HepG2 (cell line): ENCODE data around the gene POMT1. TPM values are rescaled to one million over a fixed set of nuclear protein-coding genes. Genes with fewer than 3 reads are reported as not detected.
A peak's percentile ranks its signal among the peaks of the same experiment; 100 is the strongest.

Source experiments
- ATAC-seq: fragments of 200-7000 bp; cut with Tn5 transposase; 3 replicates; pipeline ENCODE4 v1.9.1; 2020; ENCODE audit warnings: mild to moderate bottlenecking, moderate library complexity
- BruUV-seq: library from RNA; stranded (reverse); fragments of 400-500 nt; replicated peaks from 2 replicates; lab custom pipeline; 2021; lab: Mats Ljungman, UMichigan
- CTCF ChIA-PET: fragments of 300-600 bp; formaldehyde crosslinking; extraction: SDS; loops from one replicate; lab custom pipeline; 2021; ENCODE audit warnings: low total read pairs, inconsistent platforms, low intra/inter-chr PET ratio; lab: Yijun Ruan, JAX
- POLR2A ChIA-PET: fragments of 350-600 bp; sonication (Branson Sonifier 250); formaldehyde crosslinking; loops from one replicate; lab custom pipeline; 2020; ENCODE audit warnings: antibody characterized with exemption, inconsistent platforms; lab: Yijun Ruan, JAX
- DNase-seq: peaks from one replicate; pipeline ENCODE4 v3.0.0-alpha.2; 2015; ENCODE audit warnings: low spot score
- FAIRE-seq: peaks from 3 replicates; lab custom pipeline; 2011; peaks lifted over from hg19 to GRCh38; lab: Jason Lieb, UNC
- H2AFZ ChIP-seq: one replicate; pipeline ENCODE4 v1.6.1; 2011; ENCODE audit warnings: low read length, inconsistent platforms
- H3K27ac ChIP-seq: fragments of 300-600 bp; 3 replicates; pipeline ENCODE4 v1.8.0; 2011; ENCODE audit warnings: mixed run types, mild to moderate bottlenecking, mixed read lengths, low read length, inconsistent platforms; ENCODE audit not compliant: insufficient read depth; ENCODE audit errors: extremely low read length
- H3K27me3 ChIP-seq, 2 experiments: fragments of 200-600 bp in 1 of 2; 2 replicates in 1 of 2; 3 replicates in 1 of 2; pipeline versions ENCODE4 v1.6.0 to v1.8.0; 2011; ENCODE audit warnings: low read length in 2 of 2, mild to moderate bottlenecking in 2 of 2, moderate library complexity in 2 of 2, inconsistent platforms in 1 of 2; ENCODE audit not compliant: insufficient read depth in 2 of 2, control insufficient read depth in 1 of 2
- H3K36me3 ChIP-seq, 2 experiments: fragments of 200-600 bp in 1 of 2; replicated peaks in 1 of 2; 2 replicates in 1 of 2; 3 replicates in 1 of 2; pipeline versions ENCODE4 v1.5.1 to v1.8.0; 2011; ENCODE audit warnings: low read length in 2 of 2, inconsistent platforms in 1 of 2; ENCODE audit not compliant: insufficient read depth in 2 of 2, control insufficient read depth in 1 of 2
- H3K4me1 ChIP-seq: 2 replicates; pipeline ENCODE4 v1.5.1; 2012; ENCODE audit warnings: low read length, inconsistent platforms; ENCODE audit not compliant: insufficient read depth
- H3K4me2 ChIP-seq: 2 replicates; pipeline ENCODE4 v1.6.0; 2011; ENCODE audit warnings: low read depth, low read length, inconsistent platforms
- H3K4me3 ChIP-seq, 3 experiments: fragments of 200-600 bp in 1 of 3; sonication (generic), shearing (Covaris generic) in 1 of 3; replicated peaks in 1 of 3; 2 replicates each; pipeline ENCODE4 v1.5.1; 2011 to 2016; ENCODE audit warnings: low read length in 3 of 3, inconsistent platforms in 2 of 3, low read depth in 2 of 3, mild to moderate bottlenecking in 2 of 3, control low read depth in 1 of 3, mixed read lengths in 1 of 3; ENCODE audit not compliant: insufficient read depth in 1 of 3
- H3K79me2 ChIP-seq: one replicate; pipeline ENCODE4 v1.6.1; 2011; ENCODE audit warnings: low read length, inconsistent platforms; ENCODE audit not compliant: insufficient read depth
- H3K9ac ChIP-seq: 2 replicates; pipeline ENCODE4 v1.6.0; 2011; ENCODE audit warnings: mild to moderate bottlenecking, low read depth, low read length, inconsistent platforms; ENCODE audit not compliant: insufficient read depth
- H3K9me3 ChIP-seq: 2 replicates; pipeline ENCODE4 v1.5.1; 2012; ENCODE audit warnings: mild to moderate bottlenecking, low read length
- H4K20me1 ChIP-seq: 2 replicates; pipeline ENCODE4 v1.6.0; 2011; ENCODE audit warnings: inconsistent platforms, mild to moderate bottlenecking, low read length, moderate library complexity; ENCODE audit not compliant: insufficient read depth
- HNRNPUL1 ChIP-seq: fragments of 200-400 bp; formaldehyde crosslinking; IDR thresholded peaks from 2 replicates; pipeline ENCODE4 v1.6.1; 2017; ENCODE audit warnings: low read depth, mild to moderate bottlenecking, low read length, moderate library complexity
- ISX ChIP-seq: sonication (generic); formaldehyde crosslinking; conservative IDR thresholded peaks from 2 replicates; pipeline ENCODE4 v1.5.0; 2020; ENCODE audit warnings: missing genetic modification reagents
- KDM4B ChIP-seq: sonication (generic); formaldehyde crosslinking; IDR thresholded peaks from 2 replicates; pipeline ENCODE4 v1.4.0; 2020; ENCODE audit warnings: missing genetic modification reagents
- MEIS1 ChIP-seq: sonication (generic); formaldehyde crosslinking; IDR thresholded peaks from 2 replicates; pipeline ENCODE4 v1.9.0; 2021; ENCODE audit warnings: mild to moderate bottlenecking, missing genetic modification reagents, moderate library complexity, borderline replicate concordance
- NCOA1 ChIP-seq: sonication (generic); formaldehyde crosslinking; IDR thresholded peaks from 2 replicates; pipeline ENCODE4 v1.9.0; 2021; ENCODE audit warnings: missing genetic modification reagents
- SAP130 ChIP-seq: IDR thresholded peaks from 2 replicates; pipeline ENCODE4 v1.6.1; 2016; ENCODE audit warnings: low read depth
- TOE1 ChIP-seq: sonication (generic); formaldehyde crosslinking; IDR thresholded peaks from 2 replicates; pipeline ENCODE4 v1.4.0; 2020; ENCODE audit warnings: mild to moderate bottlenecking, missing genetic modification reagents
- ZBTB1 ChIP-seq: sonication (generic); formaldehyde crosslinking; IDR thresholded peaks from 2 replicates; pipeline ENCODE4 v1.4.0; 2020; ENCODE audit warnings: missing genetic modification reagents, borderline replicate concordance
- ZNF121 ChIP-seq: sonication (generic); formaldehyde crosslinking; IDR thresholded peaks from 2 replicates; pipeline ENCODE4 v1.5.0; 2020; ENCODE audit warnings: mild to moderate bottlenecking, missing genetic modification reagents
- ZNF3 ChIP-seq: IDR thresholded peaks from 2 replicates; pipeline ENCODE4 v1.7.0; 2017; ENCODE audit warnings: inconsistent platforms
- ZNF34 ChIP-seq: sonication (generic); formaldehyde crosslinking; IDR thresholded peaks from 2 replicates; pipeline ENCODE4 v1.4.0; 2020; ENCODE audit warnings: mild to moderate bottlenecking, missing genetic modification reagents, borderline replicate concordance
- ZNF543 ChIP-seq: sonication (generic); formaldehyde crosslinking; IDR thresholded peaks from 2 replicates; pipeline ENCODE4 v1.4.0; 2020; ENCODE audit warnings: mild to moderate bottlenecking, missing genetic modification reagents
- ZNF615 ChIP-seq: sonication (generic); formaldehyde crosslinking; IDR thresholded peaks from 2 replicates; pipeline ENCODE4 v1.5.0; 2020; ENCODE audit warnings: mild to moderate bottlenecking, missing genetic modification reagents, borderline replicate concordance
- ZNF839 ChIP-seq: sonication (generic); formaldehyde crosslinking; IDR thresholded peaks from 2 replicates; pipeline ENCODE4 v1.4.0; 2020; ENCODE audit warnings: missing genetic modification reagents, mild to moderate bottlenecking, borderline replicate concordance
- ZNF891 ChIP-seq: sonication (generic); formaldehyde crosslinking; IDR thresholded peaks from 2 replicates; pipeline ENCODE4 v1.5.0; 2020; ENCODE audit warnings: mild to moderate bottlenecking, missing genetic modification reagents
- WGBS: methylation state at CpG from one replicate; pipeline ENCODE4 v1.1.6; 2017; ENCODE audit warnings: low lambda C conversion rate; 5-methylcytosine and 5-hydroxymethylcytosine counted together
- in situ Hi-C: cut with HindIII; loops from 2 replicates; pipeline ENCODE4 v1.10.0; 2017; ENCODE audit warnings: low pct_unique_long_range_greater_than_20kb; ENCODE audit not compliant: extremely low pct_ligation_motif_present
- intact Hi-C: fragments of 100-400 bp; cut with micrococcal nuclease; formaldehyde crosslinking; loops from one replicate; pipeline ENCODE4 v1.10.0; 2022; ENCODE audit not compliant: unreplicated experiment
- polyA plus RNA-seq, 8 experiments: library from polyadenylated mRNA; depleted of rRNA in 3 of 8; stranded (reverse) in 7 of 8; unstranded in 1 of 8; fragments of >200 nt; fragmentation: Illumina TruSeq in 4 of 8; extraction: Trizol in 4 of 8; gene quantifications; 2 replicates each; pipeline versions ENCODE4 v1.2.1 to v1.2.3, GENCODE V29; 2011 to 2016; ENCODE audit warnings: low read depth in 4 of 8, missing spikeins in 1 of 8, mixed read lengths in 1 of 8; ENCODE audit not compliant: insufficient read depth in 1 of 8
- total RNA-seq, 5 experiments: library from RNA; depleted of rRNA; stranded (reverse); fragments of >200 nt; fragmentation: Illumina TruSeq; extraction: Trizol; gene quantifications; 2 replicates each; pipeline ENCODE4 v1.2.3, GENCODE V29; 2016; ENCODE audit warnings: low read depth in 1 of 5
- TF ChIP-seq, protein P1 (sequence below): sonication (generic); formaldehyde crosslinking; IDR thresholded peaks from 2 replicates; pipeline ENCODE4 v1.4.0; 2020; ENCODE audit warnings: mild to moderate bottlenecking, missing genetic modification reagents
- TF ChIP-seq, protein P2 (sequence below): sonication (generic); formaldehyde crosslinking; IDR thresholded peaks from 2 replicates; pipeline ENCODE4 v1.4.0; 2020; ENCODE audit warnings: missing genetic modification reagents
- TF ChIP-seq, protein P3 (sequence below): sonication (generic); formaldehyde crosslinking; IDR thresholded peaks from 2 replicates; pipeline ENCODE4 v1.9.0; 2021; ENCODE audit warnings: missing genetic modification reagents, borderline replicate concordance

Gene POMT1
- total and polyA plus RNA-seq, 2 of the 13 experiments (the other 11 are each of a cell fraction or from before 2014, with no cell fraction given): 21.6 to 22.7 TPM

DNA sequence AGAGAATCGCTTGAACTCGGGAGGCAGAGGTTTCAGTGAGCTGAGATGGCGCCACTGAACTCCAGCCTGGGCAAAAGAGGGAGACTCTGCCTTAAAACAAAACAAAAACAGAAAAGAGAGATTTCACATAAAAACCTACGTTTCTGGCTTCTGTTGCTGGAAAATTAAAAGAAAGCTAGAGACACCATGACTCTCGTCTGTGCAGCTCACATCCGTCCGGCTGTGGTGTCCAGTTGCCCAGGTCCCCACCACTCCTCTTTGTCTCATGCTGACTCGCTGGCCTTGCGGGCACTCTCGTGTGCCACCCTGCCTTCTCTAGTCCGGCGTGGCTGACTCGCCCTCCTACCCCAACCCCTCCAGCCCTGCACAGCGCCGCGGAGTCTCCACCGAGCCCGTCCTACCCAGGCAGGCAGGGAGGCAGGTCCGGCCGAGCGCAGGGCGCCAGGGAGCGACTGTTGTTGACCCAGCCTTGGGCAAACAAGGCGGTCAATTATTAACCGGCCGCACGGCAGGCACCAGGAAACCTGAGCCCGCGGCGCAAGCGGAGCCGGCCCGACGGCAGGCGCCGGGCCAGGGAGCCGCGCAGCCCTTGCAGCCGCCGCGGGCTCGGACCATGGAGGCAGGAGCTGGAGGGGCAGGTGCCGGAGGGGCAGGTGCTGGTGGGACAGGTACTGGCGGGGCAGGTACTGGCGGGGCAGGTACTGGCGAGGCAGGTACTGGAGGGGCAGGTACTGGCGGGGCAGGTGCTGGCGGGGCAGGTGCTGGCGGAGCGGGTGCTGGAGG is 42.5 kb downstream of the POMT1 start, which contains the start of gene PRRT1B:
TSS of gene PRRT1B (plus strand) at position 521 of the 783 bp plus-strand sequence. CDS start at position 614, 93 bp downstream.
- Histone ChIP-seq H3K27ac (no peak within 1 kb of the TSS), H4K20me1 (peaks cover 11% of the 10 kb centered on the region; the same call in 1 of the 2 replicates), H2AFZ (no peak within 1 kb of the TSS), H3K4me1 (peaks cover 25% of the 10 kb centered on the region), H3K79me2 (no peaks in the 10 kb centered on the region), H3K9me3 (peaks cover 22% of the 10 kb centered on the region), H3K4me3 (peak within 1 kb of the TSS; percentile 42 to 70 (median 44); a peak in 5 of 6 replicates), H3K4me2 (peak within 1 kb of the TSS; percentile 84), H3K36me3 (no peaks in the 10 kb centered on the region), H3K9ac (0 out of 2 replicates have a peak within 1 kb of the TSS, but pooled peaks have one; percentile 30), H3K27me3 (peaks cover 13 to 66% of the 10 kb centered on the region in 2 experiments; a peak in 4 of 5 replicates)
- DNase-seq (peak; percentile 86), ATAC-seq (peak; percentile 98), FAIRE-seq (peak; percentile 76)
- in situ Hi-C loops: no loop called here
- WGBS: 12% methylated on average over 28 of the region's 50 CpGs
- ChIA-PET POLR2A (interaction anchor here (0.7 to 1.7 kb wide), 3 partner anchors 14 to 172 kb away, joined by 3 to 6 read pairs (median 3); partner anchors contain the start of gene UCK1), CTCF (interaction anchor here (0.7 kb wide), 1 partner anchor 60 kb away, joined by 3 read pairs; no protein-coding TSS in a partner anchor)
- intact Hi-C loops: no loop called here
- no TSS peak for BruUV-seq
- no peak for TF ChIP-seq ZNF615 (CRISPR knock-in tag)
- TF ChIP-seq ZNF891 (CRISPR knock-in tag): no peak
- TF ChIP-seq ZNF543 (CRISPR knock-in tag): peak; percentile 60
- TF ChIP-seq ZNF121 (CRISPR knock-in tag): no peak
- TF ChIP-seq, protein P1, sequence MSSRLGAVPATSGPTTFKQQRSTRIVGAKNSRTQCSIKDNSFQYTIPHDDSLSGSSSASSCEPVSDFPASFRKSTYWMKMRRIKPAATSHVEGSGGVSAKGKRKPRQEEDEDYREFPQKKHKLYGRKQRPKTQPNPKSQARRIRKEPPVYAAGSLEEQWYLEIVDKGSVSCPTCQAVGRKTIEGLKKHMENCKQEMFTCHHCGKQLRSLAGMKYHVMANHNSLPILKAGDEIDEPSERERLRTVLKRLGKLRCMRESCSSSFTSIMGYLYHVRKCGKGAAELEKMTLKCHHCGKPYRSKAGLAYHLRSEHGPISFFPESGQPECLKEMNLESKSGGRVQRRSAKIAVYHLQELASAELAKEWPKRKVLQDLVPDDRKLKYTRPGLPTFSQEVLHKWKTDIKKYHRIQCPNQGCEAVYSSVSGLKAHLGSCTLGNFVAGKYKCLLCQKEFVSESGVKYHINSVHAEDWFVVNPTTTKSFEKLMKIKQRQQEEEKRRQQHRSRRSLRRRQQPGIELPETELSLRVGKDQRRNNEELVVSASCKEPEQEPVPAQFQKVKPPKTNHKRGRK: no peak
- no peak for TF ChIP-seq TOE1 (CRISPR knock-in tag)
- TF ChIP-seq, protein P2, sequence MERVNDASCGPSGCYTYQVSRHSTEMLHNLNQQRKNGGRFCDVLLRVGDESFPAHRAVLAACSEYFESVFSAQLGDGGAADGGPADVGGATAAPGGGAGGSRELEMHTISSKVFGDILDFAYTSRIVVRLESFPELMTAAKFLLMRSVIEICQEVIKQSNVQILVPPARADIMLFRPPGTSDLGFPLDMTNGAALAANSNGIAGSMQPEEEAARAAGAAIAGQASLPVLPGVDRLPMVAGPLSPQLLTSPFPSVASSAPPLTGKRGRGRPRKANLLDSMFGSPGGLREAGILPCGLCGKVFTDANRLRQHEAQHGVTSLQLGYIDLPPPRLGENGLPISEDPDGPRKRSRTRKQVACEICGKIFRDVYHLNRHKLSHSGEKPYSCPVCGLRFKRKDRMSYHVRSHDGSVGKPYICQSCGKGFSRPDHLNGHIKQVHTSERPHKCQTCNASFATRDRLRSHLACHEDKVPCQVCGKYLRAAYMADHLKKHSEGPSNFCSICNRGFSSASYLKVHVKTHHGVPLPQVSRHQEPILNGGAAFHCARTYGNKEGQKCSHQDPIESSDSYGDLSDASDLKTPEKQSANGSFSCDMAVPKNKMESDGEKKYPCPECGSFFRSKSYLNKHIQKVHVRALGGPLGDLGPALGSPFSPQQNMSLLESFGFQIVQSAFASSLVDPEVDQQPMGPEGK (CRISPR knock-in tag): peak; percentile 73
- TF ChIP-seq, protein P3, sequence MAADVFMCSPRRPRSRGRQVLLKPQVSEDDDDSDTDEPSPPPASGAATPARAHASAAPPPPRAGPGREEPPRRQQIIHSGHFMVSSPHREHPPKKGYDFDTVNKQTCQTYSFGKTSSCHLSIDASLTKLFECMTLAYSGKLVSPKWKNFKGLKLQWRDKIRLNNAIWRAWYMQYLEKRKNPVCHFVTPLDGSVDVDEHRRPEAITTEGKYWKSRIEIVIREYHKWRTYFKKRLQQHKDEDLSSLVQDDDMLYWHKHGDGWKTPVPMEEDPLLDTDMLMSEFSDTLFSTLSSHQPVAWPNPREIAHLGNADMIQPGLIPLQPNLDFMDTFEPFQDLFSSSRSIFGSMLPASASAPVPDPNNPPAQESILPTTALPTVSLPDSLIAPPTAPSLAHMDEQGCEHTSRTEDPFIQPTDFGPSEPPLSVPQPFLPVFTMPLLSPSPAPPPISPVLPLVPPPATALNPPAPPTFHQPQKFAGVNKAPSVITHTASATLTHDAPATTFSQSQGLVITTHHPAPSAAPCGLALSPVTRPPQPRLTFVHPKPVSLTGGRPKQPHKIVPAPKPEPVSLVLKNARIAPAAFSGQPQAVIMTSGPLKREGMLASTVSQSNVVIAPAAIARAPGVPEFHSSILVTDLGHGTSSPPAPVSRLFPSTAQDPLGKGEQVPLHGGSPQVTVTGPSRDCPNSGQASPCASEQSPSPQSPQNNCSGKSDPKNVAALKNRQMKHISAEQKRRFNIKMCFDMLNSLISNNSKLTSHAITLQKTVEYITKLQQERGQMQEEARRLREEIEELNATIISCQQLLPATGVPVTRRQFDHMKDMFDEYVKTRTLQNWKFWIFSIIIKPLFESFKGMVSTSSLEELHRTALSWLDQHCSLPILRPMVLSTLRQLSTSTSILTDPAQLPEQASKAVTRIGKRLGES (CRISPR knock-in tag): no peak
- TF ChIP-seq KDM4B (CRISPR knock-in tag): peak; percentile 59; the same call in 1 of the 2 replicates
- no peak for TF ChIP-seq ZNF839
- no peak for TF ChIP-seq ZNF3 (CRISPR knock-in tag)
- TF ChIP-seq NCOA1 (CRISPR knock-in tag): 0 out of 2 replicates have a peak, but pooled peaks have one; percentile 29
- 0 out of 2 replicates have a peak, but pooled peaks have one; percentile 69 for TF ChIP-seq MEIS1 (CRISPR knock-in tag)
- TF ChIP-seq ISX (CRISPR knock-in tag): no peak
- peak; percentile 100 for TF ChIP-seq HNRNPUL1
- TF ChIP-seq ZNF34 (CRISPR knock-in tag): no peak
- peak; percentile 89 for TF ChIP-seq SAP130 (CRISPR knock-in tag)
- no peak for TF ChIP-seq ZBTB1
